CD4-positive, alpha-beta T cell treated with Interleukin-15 for 4 hours (primary cell): ENCODE data around the gene KLC4.

ENCODE experiments used
- DNase-seq: peaks from one replicate; pipeline ENCODE4 v3.0.0-alpha.2; 2020; ENCODE audit warnings: low spot score

Gene KLC4

GRCh38 chr6:43059168-43060033 is at the start of gene KLC4, which contains the start of gene MRPL2:
Gene KLC4 (plus strand): TSS chr6:43059631. CDS start chr6:43061336, 1,705 bp downstream.
Gene MRPL2 (minus strand): TSS chr6:43059434. CDS start chr6:43059381, 53 bp downstream.
- DNase-seq, result peak; percentile 97

- no peak for DNase-seq
These were observed 48.2 kb upstream of the KLC4 start for GRCh38 chr6:43011207-43011606.

GRCh38 chr6:43012364-43012763 is 47.1 kb upstream of the KLC4 start:
- DNase-seq, result no peak

- DNase-seq, result no peak
These were observed 46.2 kb upstream of the KLC4 start for GRCh38 chr6:43013097-43013842.

GRCh38 chr6:43013843-43014433 is 45.5 kb upstream of the KLC4 start, which contains the start of the genes KLHDC3 and MEA1:
Gene KLHDC3 (plus strand): TSS chr6:43014249. CDS start chr6:43017193, 2,944 bp downstream.
Gene MEA1 (minus strand): TSS chr6:43013946. CDS start chr6:43013813, 133 bp downstream.
- DNase-seq, result peak; percentile 100

GRCh38 chr6:43014434-43014909 is 45.0 kb upstream of the KLC4 start:
- no peak for DNase-seq

- no peak for DNase-seq
These were observed 43.1 kb upstream of the KLC4 start for GRCh38 chr6:43016176-43016942.

GRCh38 chr6:43016943-43017334 is 42.5 kb upstream of the KLC4 start:
- DNase-seq, result no peak

- DNase-seq, result no peak
These were observed 40.3 kb upstream of the KLC4 start for GRCh38 chr6:43019152-43019551.

GRCh38 chr6:43020052-43020705 is 39.3 kb upstream of the KLC4 start:
- DNase-seq, result no peak

- DNase-seq, result no peak
These were observed 38.6 kb upstream of the KLC4 start for GRCh38 chr6:43020847-43021246.

- peak; percentile 66 for DNase-seq
These were observed 38.0 kb upstream of the KLC4 start, which contains the start of gene RRP36 for GRCh38 chr6:43021270-43022047. Gene RRP36 (plus strand): TSS chr6:43021623. CDS start chr6:43021655, 32 bp downstream.

- DNase-seq, result no peak
These were observed 35.0 kb upstream of the KLC4 start for GRCh38 chr6:43024436-43024835.

- DNase-seq, result no peak
These were observed 33.1 kb upstream of the KLC4 start for GRCh38 chr6:43026365-43026764.

- DNase-seq, result no peak
These were observed 30.3 kb upstream of the KLC4 start for GRCh38 chr6:43029120-43029519.

- DNase-seq, result no peak
These were observed 27.1 kb upstream of the KLC4 start for GRCh38 chr6:43032326-43032725.

- DNase-seq, result no peak
These were observed 25.8 kb upstream of the KLC4 start for GRCh38 chr6:43033496-43034189.

GRCh38 chr6:43034190-43034525 is 25.3 kb upstream of the KLC4 start:
- DNase-seq, result no peak

GRCh38 chr6:43035495-43036194 is 23.8 kb upstream of the KLC4 start:
- no peak for DNase-seq
